Measurements from ENCODE around the gene TERC.
A peak's percentile ranks its signal among the peaks of the same experiment; 100 is the strongest.
"Not testable (repeated sequence)": the region's sequence is repeated elsewhere in the genome, so short reads cannot be mapped to it uniquely, and the experiment has no call there.

The TERC gene

GRCh38 chr3:169744366-169745054, 20.4 kb downstream of the TERC start:
- peak; percentile 31 for TF ChIP-seq CTCF (IDR thresholded peaks at IDR 0.05; ENCODE audit: low read depth, low read length)
- DNase-seq (ENCODE audit: low read depth in 2 of 2), result peak; percentile 44 to 68
- H3K4me3 ChIP-seq (replicated peaks in 1 of 2; ENCODE audit: low read depth in 2 of 2, low read length in 2 of 2), result no peak overlapping the region

- H3K4me3 ChIP-seq (replicated peaks in 1 of 2; ENCODE audit: low read depth in 2 of 2, low read length in 2 of 2), result no peak overlapping the region
- TF ChIP-seq CTCF (IDR thresholded peaks at IDR 0.05; ENCODE audit: low read depth, low read length), result no peak
- no peak for DNase-seq (ENCODE audit: low read depth in 2 of 2)
These were observed 25.8 kb downstream of the TERC start for GRCh38 chr3:169739067-169739466.

- DNase-seq (ENCODE audit: low read depth in 2 of 2); H3K4me3 ChIP-seq (replicated peaks in 1 of 2; ENCODE audit: low read depth in 2 of 2, low read length in 2 of 2): not testable (repeated sequence)
These were observed 33.0 kb downstream of the TERC start for GRCh38 chr3:169731857-169732256.

- no peak overlapping the region for H3K4me3 ChIP-seq (replicated peaks in 1 of 2; ENCODE audit: low read depth in 2 of 2, low read length in 2 of 2)
- no peak for TF ChIP-seq CTCF (IDR thresholded peaks at IDR 0.05; ENCODE audit: low read depth, low read length)
- no peak for DNase-seq (ENCODE audit: low read depth in 2 of 2)
These were observed 42.1 kb downstream of the TERC start for GRCh38 chr3:169722724-169723123.

- DNase-seq (ENCODE audit: low read depth in 2 of 2); H3K4me3 ChIP-seq (replicated peaks in 1 of 2; ENCODE audit: low read depth in 2 of 2, low read length in 2 of 2): not testable (repeated sequence)
These were observed 46.4 kb downstream of the TERC start for GRCh38 chr3:169718415-169718814.
